WTC11 (cell line): ENCODE results near the gene MIF. TPM values are rescaled to one million over a fixed set of nuclear protein-coding genes. Genes with fewer than 3 reads are reported as not detected.

Experiments used
- ATAC-seq: fragments of 200-7000 bp; cut with Tn5 transposase; 2 replicates; pipeline ENCODE4 v1.10.0; 2021; ENCODE audit warnings: mild to moderate bottlenecking, moderate library complexity
- CTCF ChIA-PET: fragments of 300-600 bp; sonication (Branson Sonifier 250); formaldehyde crosslinking; loops from one replicate; lab custom pipeline; 2021; ENCODE audit warnings: antibody characterized with exemption; lab: Charles Lee
- POLR2A ChIA-PET: fragments of 350-600 bp; sonication (Branson Sonifier 250); formaldehyde crosslinking; loops from one replicate; lab custom pipeline; 2021; ENCODE audit warnings: antibody characterized with exemption; lab: Charles Lee
- DNase-seq: peaks from one replicate; pipeline ENCODE4 v3.0.0; 2021; ENCODE audit warnings: low spot score
- H3K27ac Mint-ChIP-seq: 2 replicates; pipeline ENCODE4 v1.8.0; 2021; ENCODE audit warnings: mixed read lengths
- H3K27me3 Mint-ChIP-seq: 2 replicates; pipeline ENCODE4 v1.8.0; 2021; ENCODE audit warnings: low read depth, mild to moderate bottlenecking, moderate library complexity, mixed read lengths
- H3K36me3 Mint-ChIP-seq: 2 replicates; pipeline ENCODE4 v1.8.0; 2021; ENCODE audit warnings: mixed read lengths
- H3K4me1 Mint-ChIP-seq: 2 replicates; pipeline ENCODE4 v1.8.0; 2022; ENCODE audit warnings: mixed read lengths
- H3K4me3 Mint-ChIP-seq: 2 replicates; pipeline ENCODE4 v1.8.0; 2021; ENCODE audit warnings: mild to moderate bottlenecking, moderate library complexity, mixed read lengths
- H3K9me3 Mint-ChIP-seq: 2 replicates; pipeline ENCODE4 v1.8.0; 2021; ENCODE audit warnings: mixed read lengths
- CTCF ChIP-seq: fragments of 200-600 bp; IDR thresholded peaks from 2 replicates; pipeline ENCODE4 v1.8.0; 2022; ENCODE audit warnings: antibody characterized with exemption
- E2F1 ChIP-seq: sonication (generic); formaldehyde crosslinking; IDR thresholded peaks from 2 replicates; pipeline ENCODE4 v1.8.0; 2022; ENCODE audit warnings: mild to moderate bottlenecking, missing genetic modification reagents
- ESRRA ChIP-seq: sonication (generic); formaldehyde crosslinking; IDR thresholded peaks from 2 replicates; pipeline ENCODE4 v1.8.1; 2022; ENCODE audit warnings: mild to moderate bottlenecking, missing genetic modification reagents, borderline replicate concordance
- ETV6 ChIP-seq: sonication (generic); formaldehyde crosslinking; IDR thresholded peaks from 2 replicates; pipeline ENCODE4 v1.8.1; 2022; ENCODE audit warnings: mild to moderate bottlenecking, missing genetic modification reagents
- FOXP1 ChIP-seq: sonication (generic); formaldehyde crosslinking; IDR thresholded peaks from 2 replicates; pipeline ENCODE4 v1.8.0; 2022; ENCODE audit warnings: missing genetic modification reagents, mild to moderate bottlenecking, moderate library complexity, borderline replicate concordance
- GABPB1 ChIP-seq: sonication (generic); formaldehyde crosslinking; IDR thresholded peaks from 2 replicates; pipeline ENCODE4 v1.8.1; 2023; ENCODE audit warnings: mild to moderate bottlenecking, missing genetic modification reagents
- HMGA2 ChIP-seq: fragments of 250-450 bp; sonication (Bioruptor Pico); IDR thresholded peaks from 2 replicates; pipeline ENCODE4 v1.4.0; 2021; ENCODE audit warnings: mild to moderate bottlenecking, moderate library complexity
- KAT7 ChIP-seq: sonication (generic); formaldehyde crosslinking; IDR thresholded peaks from 2 replicates; pipeline ENCODE4 v1.8.1; 2023; ENCODE audit warnings: missing genetic modification reagents, mild to moderate bottlenecking, borderline replicate concordance
- MAX ChIP-seq: sonication (generic); formaldehyde crosslinking; IDR thresholded peaks from 2 replicates; pipeline ENCODE4 v1.8.0; 2022; ENCODE audit warnings: mild to moderate bottlenecking, missing genetic modification reagents
- MLX ChIP-seq: sonication (generic); formaldehyde crosslinking; IDR thresholded peaks from 2 replicates; pipeline ENCODE4 v1.8.1; 2023; ENCODE audit warnings: mild to moderate bottlenecking, missing genetic modification reagents, moderate library complexity
- MYBL2 ChIP-seq: sonication (generic); formaldehyde crosslinking; IDR thresholded peaks from 2 replicates; pipeline ENCODE4 v1.8.1; 2023; ENCODE audit warnings: mild to moderate bottlenecking, moderate library complexity, missing genetic modification reagents
- NR3C1 ChIP-seq: sonication (generic); formaldehyde crosslinking; conservative IDR thresholded peaks from 2 replicates; pipeline ENCODE4 v1.8.1; 2023; ENCODE audit warnings: low read depth, mild to moderate bottlenecking, missing genetic modification reagents
- PREB ChIP-seq: sonication (generic); formaldehyde crosslinking; IDR thresholded peaks from 2 replicates; pipeline ENCODE4 v1.8.1; 2022; ENCODE audit warnings: mild to moderate bottlenecking, missing genetic modification reagents, moderate library complexity, borderline replicate concordance
- SMAD4 ChIP-seq: sonication (generic); formaldehyde crosslinking; IDR thresholded peaks from 2 replicates; pipeline ENCODE4 v1.8.0; 2022; ENCODE audit warnings: mild to moderate bottlenecking, missing genetic modification reagents
- SP1 ChIP-seq: sonication (generic); formaldehyde crosslinking; conservative IDR thresholded peaks from 2 replicates; pipeline ENCODE4 v1.8.1; 2022; ENCODE audit warnings: missing genetic modification reagents
- ZNF121 ChIP-seq: sonication (generic); formaldehyde crosslinking; IDR thresholded peaks from 2 replicates; pipeline ENCODE4 v1.8.0; 2023; ENCODE audit warnings: missing genetic modification reagents
- ZNF219 ChIP-seq: sonication (generic); formaldehyde crosslinking; IDR thresholded peaks from 2 replicates; pipeline ENCODE4 v1.8.0; 2023; ENCODE audit warnings: missing genetic modification reagents, mild to moderate bottlenecking, borderline replicate concordance
- ZNF317 ChIP-seq: sonication (generic); formaldehyde crosslinking; IDR thresholded peaks from 2 replicates; pipeline ENCODE4 v1.8.1; 2023; ENCODE audit warnings: low read depth, mild to moderate bottlenecking, moderate library complexity, missing genetic modification reagents, borderline replicate concordance
- ZNF416 ChIP-seq: fragments of 250-450 bp; sonication (Bioruptor Pico); IDR thresholded peaks from 2 replicates; pipeline ENCODE4 v1.9.0; 2021; ENCODE audit warnings: mild to moderate bottlenecking, inconsistent platforms
- ZNF671 ChIP-seq: fragments of 250-450 bp; sonication (Bioruptor Pico); IDR thresholded peaks from 2 replicates; pipeline ENCODE4 v1.8.0; 2021; ENCODE audit warnings: mild to moderate bottlenecking
- total RNA-seq: library from RNA; stranded (reverse); gene quantifications from 3 replicates; pipeline ENCODE4 v1.2.3, GENCODE V29; 2021

The MIF gene
- total RNA-seq, 1 experiment from 2014 or later = 1,424 TPM

- no peak for TF ChIP-seq E2F1 (CRISPR knock-in tag)
These were observed 46.8 kb upstream of the MIF start (continued) for GRCh38 chr22:23847310-23847920.

- Mint-ChIP-seq H3K4me3 (no peak overlapping the region), H3K27ac (no peak overlapping the region)
- CTCF ChIA-PET = interaction anchor here (0.7 to 2.8 kb wide), 12 partner anchors 10 to 306 kb away, joined by 3 to 77 read pairs (median 5); partner anchors contain the start of genes CHCHD10, MIF and SLC2A11
These were observed 46.0 kb upstream of the MIF start for GRCh38 chr22:23847991-23848864.

GRCh38 chr22:23849009-23850006 is 44.9 kb upstream of the MIF start:
- Mint-ChIP-seq H3K4me1 (peaks cover 37% of the 10 kb centered on the region), H3K36me3 (no peaks in the 10 kb centered on the region), H3K27ac (no peak overlapping the region), H3K4me3 (no peak overlapping the region), H3K9me3 (no peaks in the 10 kb centered on the region), H3K27me3 (peaks cover 7% of the 10 kb centered on the region)
- ChIA-PET POLR2A (interaction anchor here (0.5 to 2.9 kb wide), 6 partner anchors 9 to 91 kb away, joined by 3 to 14 read pairs (median 4); partner anchors contain the start of genes CHCHD10 and SLC2A11), CTCF (interaction anchor here (0.6 to 2.8 kb wide), 71 partner anchors 9 to 705 kb away, joined by 3 to 93 read pairs (median 4); partner anchors contain the start of genes C22orf15, CABIN1, CHCHD10 and DERL3)
- ATAC-seq (peak; percentile 84), DNase-seq (peak; percentile 97)
- no peak for TF ChIP-seq KAT7
- TF ChIP-seq PREB (CRISPR knock-in tag) = no peak
- no peak for TF ChIP-seq HMGA2 (CRISPR knock-in tag)
- TF ChIP-seq MYBL2 = no peak
- peak; percentile 71 for TF ChIP-seq SP1 (CRISPR knock-in tag)
- TF ChIP-seq ETV6 (CRISPR knock-in tag) = 0 out of 2 replicates have a peak, but pooled peaks have one; percentile 26
- no peak for TF ChIP-seq NR3C1 (CRISPR knock-in tag)
- peak; percentile 75; the same call in 1 of the 2 replicates for TF ChIP-seq FOXP1
- no peak for TF ChIP-seq SMAD4
- no peak for TF ChIP-seq GABPB1 (CRISPR knock-in tag)
- TF ChIP-seq CTCF = peak; percentile 92
- TF ChIP-seq MAX (CRISPR knock-in tag) = peak; percentile 58
- 0 out of 2 replicates have a peak, but pooled peaks have one; percentile 24 for TF ChIP-seq ZNF219
- TF ChIP-seq ZNF416 = no peak
- TF ChIP-seq ZNF671 (CRISPR knock-in tag) = no peak
- TF ChIP-seq ESRRA (CRISPR knock-in tag) = no peak
- peak; percentile 40; the same call in 1 of the 2 replicates for TF ChIP-seq ZNF121
- no peak for TF ChIP-seq ZNF317 (CRISPR knock-in tag)

More at GRCh38 chr22:23847991-23848864, 46.0 kb upstream of the MIF start:
- POLR2A ChIA-PET = interaction anchor here (0.6 to 2.9 kb wide), 3 partner anchors 10 to 77 kb away, joined by 7 to 14 read pairs (median 8); partner anchors contain the start of gene SLC2A11
- no peaks in the 10 kb centered on the region for H3K36me3 Mint-ChIP-seq
- peaks cover 7% of the 10 kb centered on the region for H3K27me3 Mint-ChIP-seq
- DNase-seq (peak; percentile 52), ATAC-seq (peak; percentile 29)
- H3K9me3 Mint-ChIP-seq = no peaks in the 10 kb centered on the region
- TF ChIP-seq ESRRA (CRISPR knock-in tag) (no peak), MLX (CRISPR knock-in tag) (no peak), MAX (CRISPR knock-in tag) (0 out of 2 replicates have a peak, but pooled peaks have one; percentile 0)
- H3K4me1 Mint-ChIP-seq = peaks cover 37% of the 10 kb centered on the region
